HL-60 (cell line): ENCODE results near the gene YBX3.

ENCODE experiments used
- CTCF ChIP-seq: IDR thresholded peaks from one replicate; pipeline ENCODE4 v1.5.1; 2011; ENCODE audit warnings: low read length, control low read depth, inconsistent platforms; ENCODE audit not compliant: insufficient read depth
- GABPA ChIP-seq: IDR thresholded peaks from 2 replicates; pipeline ENCODE4 v1.6.1; 2012; ENCODE audit warnings: low read depth
- REST ChIP-seq: IDR thresholded peaks from 2 replicates; pipeline ENCODE4 v1.6.1; 2012; ENCODE audit warnings: low read depth; ENCODE audit not compliant: insufficient replicate concordance

- TF ChIP-seq CTCF: no peak
- TF ChIP-seq REST: no peak
- no peak for TF ChIP-seq GABPA
Measured at GRCh38 chr12:10747730-10748129, 24.6 kb upstream of the YBX3 start.
